Stimulated activated CD4-positive, alpha-beta T cell treated with anti-CD3 and anti-CD28 coated beads, Interleukin-12 subunit alpha, Interleukin-12 subunit beta, amount 100 ng/mL, for 48 hours (primary cell): Measurements from ENCODE around the gene TFR2.

Experiments used
- DNase-seq, 3 donors: peaks; one replicate each; pipeline ENCODE4 v3.0.0-alpha.2; 2020; ENCODE audit warnings: low read depth in 2 of 3, low spot score in 1 of 3

Gene TFR2

DNA sequence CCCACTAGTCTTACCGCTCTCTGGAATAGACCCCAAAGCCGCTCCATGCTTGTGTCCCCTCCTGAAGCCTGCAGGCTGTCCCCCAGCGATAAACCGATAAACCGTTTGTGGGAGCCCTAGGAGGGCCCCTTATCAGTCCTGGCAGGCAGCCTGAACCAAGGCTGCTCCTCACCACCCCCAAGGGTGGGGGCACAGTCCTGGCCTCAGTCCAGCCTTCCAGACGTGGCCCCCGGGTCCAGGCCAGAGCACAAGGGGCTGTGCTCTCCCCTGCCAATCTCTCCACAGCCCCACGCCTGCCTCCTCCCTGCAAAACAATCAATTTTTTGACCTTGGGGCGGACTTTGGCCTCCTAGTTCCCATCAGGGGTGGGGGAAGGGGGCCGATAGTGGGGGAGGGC is at the start of gene TFR2:
TSS of gene TFR2 (minus strand) at position 90 of the 397 bp plus-strand sequence. CDS start at position 47, 43 bp downstream.
- no peak for DNase-seq

DNA sequence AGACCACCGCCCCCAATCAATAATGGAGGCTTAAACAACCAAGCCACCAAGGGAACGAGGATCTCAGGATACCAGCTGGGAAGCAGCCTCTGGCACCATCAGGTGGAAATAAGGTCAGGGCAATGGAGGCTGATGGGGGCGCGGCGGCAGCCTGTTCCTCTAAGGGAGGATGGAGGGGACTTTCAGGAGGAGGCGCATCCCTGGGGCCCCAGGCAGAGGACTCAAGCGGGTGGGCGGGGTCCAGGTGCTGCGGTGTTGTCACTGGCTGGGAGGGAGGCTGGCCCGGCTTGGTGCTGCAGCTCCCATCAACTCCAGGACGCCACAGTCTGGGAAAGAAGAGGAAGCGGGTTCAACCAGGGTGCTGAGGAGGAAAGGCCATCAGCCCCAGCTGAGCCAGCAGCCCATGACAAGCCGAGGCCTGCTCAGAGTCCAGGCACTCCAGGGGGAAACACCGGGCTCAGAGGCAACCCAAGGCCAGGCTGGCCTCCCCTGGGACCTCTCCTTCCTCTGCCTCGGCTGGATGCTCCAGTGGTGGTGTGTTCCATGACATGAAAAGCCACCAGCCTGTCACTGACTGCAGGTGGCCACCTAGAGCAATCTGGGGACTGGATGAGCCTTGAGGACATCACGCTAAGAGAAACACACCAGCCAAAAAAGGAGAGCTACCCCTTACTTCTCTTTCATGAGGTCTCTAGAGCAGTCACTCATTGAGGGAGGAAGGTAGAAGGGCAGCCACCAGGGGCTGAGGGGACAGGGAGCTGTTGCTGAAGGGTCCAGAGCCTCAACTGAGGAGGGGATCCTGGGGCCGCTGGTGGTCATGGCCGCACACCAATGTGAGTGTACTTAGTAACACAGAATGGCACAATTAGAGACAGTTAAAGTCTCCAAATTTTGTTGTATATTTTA is 48.1 kb upstream of the TFR2 start:
- no peak for DNase-seq

DNA sequence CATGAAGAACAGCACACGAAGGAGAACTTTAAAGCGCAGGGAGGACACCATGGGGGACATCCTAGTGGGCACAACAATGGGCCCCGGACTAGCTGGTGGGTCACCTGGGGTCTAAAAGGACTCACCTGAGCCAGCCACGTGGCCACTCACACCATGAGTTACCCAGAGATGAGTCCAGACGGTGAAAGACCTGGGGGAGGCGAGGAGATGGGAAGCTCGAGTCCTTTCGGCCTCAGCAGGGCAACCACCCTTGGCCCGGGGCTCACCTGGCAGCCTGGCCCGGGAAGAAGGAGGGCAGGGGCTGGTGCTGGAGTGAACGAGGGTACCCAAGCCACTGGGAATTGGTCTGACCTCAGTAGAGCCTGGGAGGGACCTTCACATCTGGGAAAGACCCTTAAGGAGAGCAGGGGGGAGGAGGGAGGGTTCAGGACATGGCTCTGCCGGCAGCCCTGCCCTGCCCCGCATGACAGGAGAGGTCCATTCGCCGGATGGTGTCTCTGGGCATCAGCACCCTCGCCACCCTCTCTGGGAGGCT is 47.0 kb upstream of the TFR2 start:
- no peak for DNase-seq

DNA sequence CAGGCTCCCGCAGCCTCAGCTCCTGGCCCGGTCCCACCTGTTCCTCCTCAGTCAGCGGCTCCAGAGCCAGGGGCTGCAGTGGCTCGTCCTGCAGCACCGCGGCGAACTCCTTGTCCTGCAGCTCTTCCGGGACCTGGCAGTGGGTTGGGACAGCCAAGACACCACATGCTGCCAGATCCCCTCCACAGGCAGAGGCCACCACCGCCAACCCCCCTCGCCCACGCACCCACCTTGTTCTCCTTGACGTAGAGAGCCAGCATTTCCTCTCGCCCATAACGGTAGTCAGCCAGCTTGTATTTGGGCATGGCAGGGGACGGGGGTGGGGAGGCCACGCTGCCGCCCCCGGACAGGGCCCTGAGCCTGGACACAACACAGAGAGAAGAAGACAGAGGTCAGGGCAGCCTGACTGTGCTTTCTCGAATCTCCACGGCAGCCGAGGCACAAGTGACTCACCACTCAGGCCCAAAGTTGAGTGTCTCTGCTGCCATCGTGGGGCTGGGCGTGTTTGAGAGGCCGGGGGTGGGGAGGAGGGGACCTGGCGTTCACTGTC is 46.5 kb upstream of the TFR2 start:
- DNase-seq: no peak

DNA sequence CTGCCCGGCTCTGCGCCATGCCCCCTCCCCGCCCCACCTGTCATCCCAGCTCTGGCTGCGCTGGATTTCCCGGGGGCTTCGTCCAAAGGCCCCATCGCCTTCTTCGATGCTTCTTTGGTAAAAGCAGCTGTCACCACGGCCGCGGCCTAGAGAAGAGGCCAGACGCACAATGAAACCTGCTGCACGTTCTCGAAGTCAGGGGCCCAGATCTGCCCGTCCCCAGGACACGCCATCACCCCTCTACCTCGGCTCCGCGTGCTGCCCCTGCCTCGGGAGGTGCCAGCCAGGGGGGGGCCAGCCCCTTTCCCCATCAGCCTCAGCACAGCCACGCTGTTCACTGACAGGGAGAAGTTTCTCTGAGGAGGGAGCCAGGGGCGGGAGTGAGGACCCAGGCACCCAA is 45.9 kb upstream of the TFR2 start:
- DNase-seq: no peak

DNA sequence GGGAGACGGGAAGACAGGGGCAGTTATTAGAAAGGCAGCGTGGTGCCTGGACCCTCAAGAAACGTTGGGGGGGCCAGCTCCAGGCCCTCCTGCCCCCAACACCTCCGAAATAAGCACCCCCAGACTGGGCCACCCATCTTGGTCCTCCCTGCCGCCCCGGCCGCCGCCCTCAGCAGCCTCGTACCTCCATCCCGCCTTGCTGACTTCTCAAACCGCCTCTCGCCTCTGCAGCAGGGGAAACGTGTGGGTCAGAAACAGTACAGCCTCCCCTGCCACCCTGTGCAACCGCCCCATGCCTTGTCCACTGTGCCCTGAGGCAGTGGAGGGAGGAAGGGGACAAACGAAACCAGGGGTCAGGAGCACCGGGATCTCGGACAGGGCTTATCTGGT is 45.5 kb upstream of the TFR2 start:
- DNase-seq: no peak

DNA sequence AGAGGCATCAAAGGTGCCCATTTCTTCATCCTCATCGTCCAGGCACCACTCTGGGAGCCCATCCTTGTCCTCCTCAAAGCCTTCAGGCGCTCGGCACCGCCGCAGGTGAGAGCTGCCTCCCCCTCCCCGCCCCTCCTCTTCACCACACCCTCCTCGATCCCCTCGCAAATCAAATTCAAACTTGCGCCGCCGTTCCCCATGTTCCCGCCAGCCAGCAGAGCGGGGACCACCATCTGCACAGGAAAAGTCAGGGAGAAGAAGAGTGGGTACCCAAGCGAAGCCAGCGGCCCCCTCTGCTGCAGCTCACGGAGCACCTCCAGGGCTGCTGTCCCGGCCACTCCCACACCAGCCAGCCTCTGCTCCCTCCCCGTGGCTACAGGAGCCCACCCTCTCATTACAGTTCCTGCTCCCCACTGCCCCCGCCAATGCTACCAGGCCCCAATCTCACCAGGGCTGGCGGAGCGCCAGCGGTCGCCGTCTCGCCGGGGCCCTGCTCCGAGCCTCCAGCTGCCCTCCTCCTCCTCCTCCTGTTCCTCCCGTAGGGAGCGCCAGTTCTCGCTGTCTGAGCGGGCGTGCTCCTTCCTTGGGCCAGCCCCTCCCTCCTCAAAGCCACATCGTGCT is 45.0 kb upstream of the TFR2 start:
- DNase-seq: no peak

DNA sequence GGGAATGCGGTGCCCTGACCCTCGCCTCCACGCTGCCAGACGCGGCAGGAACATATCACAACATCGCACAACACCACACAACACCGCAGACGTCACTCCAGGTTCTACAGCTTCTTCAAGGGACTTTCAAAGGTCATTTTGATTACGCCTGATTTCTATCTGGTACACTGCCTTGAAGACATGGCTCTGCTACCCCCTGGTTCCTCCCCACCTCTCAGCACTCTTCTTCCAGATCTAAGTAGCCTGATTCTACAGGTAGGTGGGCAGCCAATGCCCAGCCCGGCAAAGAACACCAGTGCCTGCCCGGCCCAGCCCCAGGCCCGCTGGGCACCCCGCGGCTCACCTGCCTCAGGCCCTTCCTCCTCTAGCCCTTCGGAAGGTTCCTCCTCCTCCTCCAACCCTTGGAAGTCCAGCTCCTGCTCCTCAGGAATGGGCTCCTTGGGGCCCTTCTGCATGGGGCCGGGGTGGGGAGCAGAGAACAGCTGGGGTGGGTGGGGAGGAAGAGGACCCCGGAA is 44.3 kb upstream of the TFR2 start:
- DNase-seq: no peak

DNA sequence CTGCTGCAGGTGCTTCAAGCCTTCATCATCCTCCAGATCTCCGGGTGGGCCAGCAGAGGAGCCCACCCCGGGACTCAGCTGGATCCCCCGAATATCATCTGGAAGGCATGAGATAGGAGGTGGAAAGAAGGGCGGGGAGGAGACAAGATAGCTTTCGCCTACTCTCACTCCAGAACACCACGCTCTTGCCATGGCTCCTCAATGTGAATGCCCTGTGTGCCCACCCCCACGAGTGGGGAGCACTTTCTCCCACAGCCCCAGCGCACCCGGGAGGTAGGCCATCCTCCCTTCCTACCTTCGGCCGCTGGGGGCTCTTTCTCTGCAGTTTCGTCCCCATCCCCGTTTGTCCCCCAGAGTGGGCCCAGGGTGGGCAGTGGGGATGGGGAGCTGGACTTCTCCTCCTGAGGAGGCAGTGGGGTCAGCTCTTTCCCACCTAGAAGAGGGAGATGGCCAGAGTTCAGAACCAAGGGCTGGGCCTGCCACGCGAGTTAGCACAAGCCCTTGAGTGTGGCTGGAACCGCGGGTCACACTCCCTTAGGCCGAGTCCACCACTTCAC is 43.8 kb upstream of the TFR2 start:
- no peak for DNase-seq

DNA sequence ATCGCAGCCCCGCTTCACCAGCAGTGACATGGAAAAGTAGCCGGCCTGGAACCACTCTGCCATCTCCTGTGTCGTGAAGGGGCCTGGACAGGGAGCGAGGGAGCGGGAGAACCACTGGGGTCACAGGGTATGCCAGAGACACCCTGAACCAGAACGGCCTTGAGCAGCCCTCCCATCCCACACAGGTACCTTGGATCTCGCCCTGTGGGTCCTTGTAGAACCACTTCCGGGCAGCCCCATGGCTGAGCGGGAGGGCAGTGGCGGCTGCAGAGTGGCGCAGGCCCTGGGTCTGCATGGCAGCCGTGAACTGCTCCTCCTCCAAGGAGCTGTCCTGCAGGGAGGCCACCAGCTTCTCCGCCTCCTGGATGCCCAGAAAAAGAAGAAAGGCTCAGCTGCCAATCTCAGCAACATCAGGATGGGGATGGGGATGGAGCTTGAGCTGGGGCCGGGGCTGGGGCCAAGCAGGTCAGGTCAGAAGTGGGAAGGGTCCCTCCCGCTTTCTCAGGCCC is 43.2 kb upstream of the TFR2 start:
- DNase-seq: no peak

DNA sequence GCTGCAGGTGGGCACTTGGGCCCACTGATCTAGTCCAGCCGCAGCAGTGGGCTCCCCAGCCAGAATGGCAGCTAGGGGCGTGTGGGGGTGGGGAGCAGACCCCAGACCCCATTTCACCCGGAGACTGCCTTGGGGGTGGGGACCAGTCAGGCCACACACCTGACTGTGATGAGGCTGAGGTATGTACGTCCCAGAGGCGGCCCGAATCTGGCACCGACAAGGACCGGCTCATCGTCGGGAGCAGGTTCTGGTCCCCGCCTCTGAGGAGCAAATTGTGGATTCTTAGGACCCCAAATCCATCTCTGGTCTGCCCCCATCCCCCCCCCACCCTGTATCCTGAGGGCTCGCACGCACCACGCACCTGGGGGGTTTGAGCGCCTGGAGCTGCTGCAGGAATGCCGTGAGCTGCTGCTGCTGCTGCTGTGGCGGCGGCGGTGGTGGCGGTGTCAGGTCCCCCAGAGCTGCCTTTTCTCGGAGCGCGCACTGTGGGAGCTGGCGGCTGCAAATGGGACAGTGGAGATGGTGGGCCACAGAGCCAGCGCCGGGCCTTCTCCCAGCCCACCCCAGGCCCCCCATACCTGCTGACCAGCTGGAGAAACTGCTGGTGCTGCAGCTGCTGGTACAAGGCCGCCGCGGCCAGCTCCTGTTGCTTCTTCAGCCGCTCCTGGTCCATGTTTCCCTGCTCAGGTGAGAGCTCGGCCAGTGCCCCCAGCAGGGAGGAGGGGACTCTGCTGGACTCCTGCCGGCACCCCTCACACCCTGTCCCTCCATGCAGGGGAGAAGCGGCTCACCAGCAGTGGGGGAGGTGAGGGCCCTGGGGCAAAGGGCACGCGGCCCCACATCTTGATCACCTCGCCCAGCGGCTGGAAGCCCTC is 42.5 kb upstream of the TFR2 start:
- no peak for DNase-seq

DNA sequence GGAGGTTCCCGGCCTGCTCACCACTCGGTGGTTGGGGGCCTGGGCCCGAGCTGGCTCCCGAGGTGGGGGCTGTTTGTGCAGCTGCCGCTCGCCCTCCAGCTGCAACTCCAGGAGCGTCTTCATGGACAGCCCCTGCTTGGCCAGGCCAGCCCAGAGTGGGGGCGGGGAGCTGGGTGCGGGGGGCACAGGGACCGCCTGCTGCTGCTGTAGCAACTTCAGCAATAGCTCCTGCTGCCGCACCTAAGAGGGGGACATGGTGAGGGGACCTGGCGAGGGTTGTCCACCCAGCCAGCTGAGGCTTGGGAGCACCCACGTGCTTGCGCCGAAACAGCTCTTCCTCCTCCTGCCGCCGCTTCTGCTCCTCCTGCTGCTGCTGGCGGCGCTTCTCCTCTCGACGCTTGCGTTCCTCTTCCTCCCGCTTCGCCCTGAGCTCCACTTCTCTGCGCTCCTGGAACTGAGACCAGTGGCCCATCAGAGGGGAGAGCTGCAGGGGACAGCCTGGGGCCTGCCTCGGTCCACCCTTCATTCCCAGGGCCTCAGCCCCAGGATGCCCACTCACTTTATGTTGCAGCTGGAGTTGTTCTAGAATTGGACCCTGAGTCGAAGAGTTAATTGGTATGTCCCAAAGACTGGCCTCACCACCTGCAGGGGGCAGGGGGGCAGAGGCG is 41.8 kb upstream of the TFR2 start:
- no peak for DNase-seq

DNA sequence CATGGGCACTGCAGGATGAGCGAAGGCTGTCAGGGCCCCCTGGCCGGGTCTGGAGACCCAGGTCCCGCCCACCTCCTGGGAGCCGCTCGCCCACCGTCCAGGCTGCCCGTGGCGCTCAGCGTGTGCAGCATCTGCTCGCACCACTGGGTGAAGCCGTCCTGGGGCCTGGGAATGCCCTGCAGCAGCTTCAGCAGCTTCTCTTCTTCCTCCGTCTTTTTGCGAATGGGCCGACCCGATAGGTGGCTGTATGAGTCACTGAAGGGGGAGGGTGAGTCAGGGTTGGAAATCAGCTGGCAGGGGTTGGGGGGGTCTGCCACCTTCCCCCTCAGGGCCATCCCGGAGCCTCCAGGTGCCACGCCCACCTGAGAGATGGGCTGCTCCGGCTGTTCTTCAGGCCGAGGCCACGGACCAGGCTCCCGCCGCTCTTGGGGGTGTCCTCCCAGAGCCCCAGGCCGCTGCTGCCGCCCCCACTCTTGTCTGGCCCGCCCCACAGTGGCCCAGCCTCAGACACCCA is 40.9 kb upstream of the TFR2 start:
- no peak for DNase-seq

DNA sequence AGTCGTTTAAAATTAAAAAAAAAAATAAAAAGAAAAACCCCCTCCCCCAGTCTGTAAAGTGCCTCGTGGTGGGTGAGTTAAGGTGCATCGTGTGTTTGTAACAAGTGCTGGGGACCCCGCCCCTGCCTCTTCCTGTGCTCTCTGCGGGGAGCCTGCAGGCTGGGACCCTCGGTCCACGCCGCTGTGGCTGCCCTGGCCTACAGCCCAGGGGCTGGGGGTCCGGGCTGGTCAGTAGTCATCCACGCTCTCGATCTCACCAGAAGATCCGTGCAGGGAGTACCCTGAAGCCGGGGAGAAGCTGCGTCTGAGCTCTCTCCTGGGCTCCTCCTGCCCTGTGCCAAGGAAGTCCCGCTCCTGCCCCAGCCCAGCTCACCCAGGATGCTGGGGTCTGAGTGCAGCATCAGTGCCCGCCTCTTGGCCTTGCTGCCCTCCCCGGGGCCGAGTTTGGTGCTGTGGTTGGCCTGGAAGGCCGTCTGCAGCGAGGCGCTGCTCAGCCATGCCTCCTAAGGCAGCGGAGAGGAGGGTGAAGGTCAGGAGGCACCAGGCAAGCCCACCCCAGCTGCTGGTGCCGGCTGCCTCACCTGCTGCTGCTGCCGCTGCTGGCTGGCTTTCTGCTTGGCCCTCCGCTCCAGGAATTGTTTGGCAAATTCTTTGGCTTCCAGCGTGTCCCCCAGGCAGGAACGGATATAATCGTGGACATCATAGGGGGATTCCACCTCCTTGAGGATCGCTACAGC is 40.3 kb upstream of the TFR2 start:
- DNase-seq: no peak

DNA sequence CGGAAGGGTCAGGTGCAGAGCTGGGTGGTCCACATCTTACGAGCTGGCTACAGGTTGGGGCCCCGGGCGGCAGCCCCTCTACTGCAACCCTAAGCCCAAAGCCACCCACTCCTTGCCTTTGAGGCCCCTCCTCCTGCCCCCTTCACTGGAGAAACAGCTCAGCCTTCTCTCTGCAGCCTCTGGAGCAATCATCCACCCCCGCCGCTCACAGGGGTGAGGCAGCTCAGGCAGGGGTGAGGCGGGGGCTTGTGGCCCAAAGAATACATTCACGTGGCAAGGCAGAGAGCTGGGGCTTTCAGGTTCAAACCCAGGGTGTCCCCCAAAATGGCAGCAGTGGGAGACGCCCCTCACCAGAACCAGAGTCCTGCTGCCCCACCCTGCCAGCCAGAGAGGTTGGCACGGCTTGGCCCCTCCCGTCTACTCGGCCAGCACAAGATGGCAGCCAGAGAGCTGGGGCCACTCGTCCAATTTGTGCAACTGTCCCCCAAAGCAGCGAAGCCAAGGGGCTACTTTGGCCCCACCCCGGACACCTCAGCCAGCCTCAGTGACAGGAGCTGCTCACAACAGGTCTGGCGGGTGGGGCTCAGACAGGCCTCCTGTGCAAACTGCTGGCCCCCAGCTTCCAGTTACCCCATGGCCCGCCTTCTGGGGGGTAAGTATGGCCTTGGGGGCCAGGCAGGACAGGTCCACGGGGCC is 39.4 kb upstream of the TFR2 start:
- DNase-seq: no peak

DNA sequence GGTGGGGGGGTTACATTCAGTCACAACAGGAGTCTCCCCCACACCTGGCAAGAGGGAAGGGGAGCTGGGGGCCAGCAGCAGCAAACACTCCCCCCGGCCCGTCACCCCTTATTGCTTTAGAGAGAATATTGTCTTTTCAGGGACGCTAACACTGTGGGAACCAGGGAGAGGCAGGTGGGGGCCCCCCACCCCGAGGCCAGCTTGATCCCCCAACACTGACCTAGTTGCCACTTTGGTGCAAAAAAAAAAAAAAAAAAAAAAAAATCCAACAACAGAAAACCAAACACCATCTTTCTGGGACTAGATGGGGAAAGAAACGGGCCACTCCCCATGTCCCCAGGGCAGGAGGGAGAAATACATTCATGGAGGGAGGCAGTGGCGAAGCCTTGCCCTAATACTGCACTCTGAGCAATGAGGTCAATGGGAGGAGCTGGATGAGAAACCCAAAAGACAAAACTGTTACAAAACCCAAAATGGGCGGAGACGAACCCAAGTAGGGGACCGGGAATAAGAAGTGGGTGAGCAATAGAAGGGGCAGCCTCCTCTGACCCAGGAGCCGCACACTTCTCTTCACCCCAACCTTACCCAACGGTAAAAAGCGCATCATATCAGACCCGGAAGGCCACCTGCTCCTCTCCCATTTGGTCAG is 38.7 kb upstream of the TFR2 start:
- DNase-seq: no peak

DNA sequence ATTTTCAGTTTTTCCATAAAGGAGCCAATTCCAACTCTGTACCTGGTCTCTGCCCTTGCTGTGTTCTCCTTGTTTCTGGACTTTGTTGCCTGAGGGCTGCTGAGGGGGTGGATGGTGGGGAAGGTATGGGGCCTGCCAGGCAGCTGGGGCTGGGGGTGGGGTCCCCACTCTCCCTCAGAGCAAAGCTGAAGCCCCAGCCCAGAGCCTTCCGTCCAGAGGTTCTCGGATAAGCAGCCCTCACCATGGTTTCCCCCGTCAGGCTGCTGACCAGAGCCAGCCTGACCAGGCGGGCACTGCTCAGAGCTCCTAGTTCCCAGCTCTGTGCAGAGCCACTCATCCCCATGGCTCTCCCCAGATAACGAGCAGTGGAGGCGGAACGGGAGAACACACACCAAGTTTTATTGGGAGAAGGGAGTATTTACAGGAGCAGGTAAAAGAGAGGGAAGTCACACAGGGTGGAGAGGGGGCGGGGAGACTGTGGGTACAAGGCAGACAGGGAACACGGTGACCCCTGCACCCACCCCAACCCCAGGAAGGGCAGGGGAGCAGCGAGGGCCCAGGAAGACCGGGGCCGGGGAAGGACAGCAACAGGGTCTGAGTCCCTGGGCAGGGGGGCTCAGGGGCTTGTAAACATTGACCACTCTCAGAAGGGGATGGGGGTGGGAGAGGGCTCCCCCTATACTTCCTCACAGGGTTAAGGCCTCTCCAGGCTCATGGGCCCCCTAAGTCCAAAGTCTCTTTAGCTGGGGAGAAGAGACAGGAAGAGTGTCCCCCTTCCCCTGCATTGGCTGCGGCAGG is 38.0 kb upstream of the TFR2 start:
- DNase-seq: no peak
